H1 (cell line): ENCODE data around the gene OTUD5. TPM values are rescaled to one million over a fixed set of nuclear protein-coding genes. Genes with fewer than 3 reads are reported as not detected.
A peak's percentile ranks its signal among the peaks of the same experiment; 100 is the strongest.

Experiments used
- ATF2 ChIP-seq: IDR thresholded peaks from 2 replicates; pipeline ENCODE4 v1.6.1; 2012; ENCODE audit warnings: low read length, inconsistent platforms
- CHD7 ChIP-seq: fragments of 300-600 bp; sonication (generic); IDR thresholded peaks from 2 replicates; pipeline ENCODE4 v1.7.1; 2012; ENCODE audit warnings: low read length, moderate library complexity, mild to moderate bottlenecking, inconsistent platforms; ENCODE audit not compliant: insufficient replicate concordance
- HDAC6 ChIP-seq: IDR thresholded peaks from one replicate; pipeline ENCODE4 v1.7.1; 2012; ENCODE audit warnings: low read depth, mild to moderate bottlenecking, inconsistent platforms, low read length, moderate library complexity
- KDM1A ChIP-seq: fragments of 200-600, 300-600 bp; sonication (generic); IDR thresholded peaks from 2 replicates; pipeline ENCODE4 v1.7.1; 2016; ENCODE audit warnings: mild to moderate bottlenecking, low read length, borderline replicate concordance
- NANOG ChIP-seq: IDR thresholded peaks from 2 replicates; pipeline ENCODE4 v1.6.1; 2011; ENCODE audit warnings: low read length, low read depth, mild to moderate bottlenecking, inconsistent platforms; ENCODE audit not compliant: insufficient read depth, poor library complexity, severe bottlenecking
- POLR2AphosphoS5 ChIP-seq: IDR thresholded peaks from 2 replicates; pipeline ENCODE4 v1.6.1; 2011; ENCODE audit warnings: low read depth, low read length
- RFX5 ChIP-seq: IDR thresholded peaks from 2 replicates; pipeline ENCODE4 v1.6.1; 2011; ENCODE audit warnings: low read depth, low read length, improper control_type of control experiment, borderline replicate concordance
- RXRA ChIP-seq: IDR thresholded peaks from 2 replicates; pipeline ENCODE4 v1.6.1; 2011; ENCODE audit warnings: low read depth, mild to moderate bottlenecking, low read length, moderate library complexity; ENCODE audit not compliant: insufficient read depth
- SIX5 ChIP-seq: IDR thresholded peaks from 2 replicates; pipeline ENCODE4 v1.6.1; 2011; ENCODE audit warnings: mild to moderate bottlenecking, low read depth, low read length
- polyA plus RNA-seq, 7 experiments: library from polyadenylated mRNA; depleted of rRNA in 3 of 7; stranded (reverse) in 5 of 7; unstranded in 2 of 7; fragments of >200 nt in 5 of 7; fragments of 200-250 nt in 2 of 7; gene quantifications; 1 replicate in 5 of 7; 2 replicates in 1 of 7; 4 replicates in 1 of 7; pipeline versions ENCODE4 v1.2.1 to v1.2.3, GENCODE V29; 2011 to 2013; ENCODE audit warnings: missing spikeins in 2 of 7, mixed read lengths in 2 of 7
- total RNA-seq: library from RNA; stranded (reverse); fragmentation: NEBNext Ultra II Directional; extraction: Animal tissue kit (Norgen Biotek cat#: 25700); gene quantifications from 2 replicates; pipeline ENCODE4 v1.2.1, GENCODE V29; 2021

Gene OTUD5
- total and polyA plus RNA-seq, 2 of the 8 experiments (the other 6 are each of a cell fraction or from before 2014, with no cell fraction given): 46.3 to 53.5 TPM

DNA sequence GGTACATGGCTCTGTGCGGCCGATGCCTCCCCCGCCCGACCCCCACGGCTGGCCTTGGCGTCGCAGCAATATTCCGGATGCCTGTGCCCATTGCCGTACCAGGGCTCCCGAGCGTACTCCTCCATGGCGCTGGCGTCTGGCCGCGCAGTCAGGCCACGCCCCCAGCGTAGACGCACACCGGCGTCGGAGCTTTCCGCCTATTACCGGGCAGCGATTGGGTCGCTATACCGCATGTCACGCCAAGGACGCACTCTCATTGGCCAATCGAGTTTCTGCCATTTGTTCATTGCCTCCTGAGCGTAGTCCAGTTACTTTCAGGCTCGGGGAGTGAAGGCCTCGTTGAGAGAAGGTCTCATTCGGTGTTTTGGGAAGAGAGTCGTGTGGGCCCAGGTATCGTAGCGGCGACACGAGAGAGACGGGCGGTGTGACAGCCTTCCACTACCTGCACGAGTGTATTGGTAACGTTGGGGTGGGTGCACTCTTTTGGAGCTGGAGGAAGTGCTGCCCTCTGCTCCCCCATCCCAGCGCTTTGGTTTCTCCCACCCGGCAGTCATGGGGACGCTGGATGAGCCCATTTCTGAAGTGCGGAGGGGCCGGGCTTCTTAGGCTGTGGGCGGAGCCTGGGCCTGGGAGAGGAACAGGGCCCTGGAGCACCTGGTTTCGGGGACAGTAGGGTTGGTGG, 59.6 kb downstream of the OTUD5 start, which contains the start of the genes PQBP1 and TIMM17B (continued):
- no peak for TF ChIP-seq CHD7
- no peak for TF ChIP-seq ATF2
- no peak for TF ChIP-seq HDAC6
- TF ChIP-seq POLR2AphosphoS5: peak; percentile 69; the same call in 1 of the 2 replicates
- TF ChIP-seq NANOG: no peak
- no peak for TF ChIP-seq RXRA
- TF ChIP-seq KDM1A: no peak
- TF ChIP-seq RFX5: no peak
- peak; percentile 36 for TF ChIP-seq SIX5
